Mucosa of stomach (tissue), 1 donor: ENCODE results near the gene ZNF48.

Experiments used
- H3K27me3 ChIP-seq: one replicate; pipeline ENCODE4 v1.7.0; 2013; ENCODE audit warnings: mild to moderate bottlenecking, low read length; ENCODE audit not compliant: control insufficient read depth, insufficient read depth
- H3K36me3 ChIP-seq: one replicate; pipeline ENCODE4 v1.7.0; 2013; ENCODE audit warnings: low read length; ENCODE audit not compliant: control insufficient read depth, insufficient read depth
- H3K4me1 ChIP-seq: one replicate; pipeline ENCODE4 v1.7.0; 2013; ENCODE audit warnings: mild to moderate bottlenecking, low read length; ENCODE audit not compliant: control insufficient read depth, insufficient read depth
- H3K4me3 ChIP-seq: one replicate; pipeline ENCODE4 v1.7.0; 2013; ENCODE audit warnings: low read length
- H3K9ac ChIP-seq: one replicate; pipeline ENCODE4 v1.7.0; 2013; ENCODE audit warnings: mild to moderate bottlenecking, low read length, moderate library complexity
- H3K9me3 ChIP-seq: one replicate; pipeline ENCODE4 v1.7.0; 2013; ENCODE audit warnings: mild to moderate bottlenecking, low read length, moderate library complexity; ENCODE audit not compliant: control insufficient read depth
- donor health status: Pancreatic carcinoma.

The ZNF48 gene

GRCh38 chr16:30444231-30445148 lies 49.3 kb downstream of the ZNF48 start:
- Histone ChIP-seq H3K4me3 (peak overlapping the region; percentile 98), H3K9me3 (no peaks in the 10 kb centered on the region), H3K9ac (peak overlapping the region; percentile 97), H3K27me3 (no peaks in the 10 kb centered on the region), H3K4me1 (peaks cover 34% of the 10 kb centered on the region), H3K36me3 (no peaks in the 10 kb centered on the region)

DNA sequence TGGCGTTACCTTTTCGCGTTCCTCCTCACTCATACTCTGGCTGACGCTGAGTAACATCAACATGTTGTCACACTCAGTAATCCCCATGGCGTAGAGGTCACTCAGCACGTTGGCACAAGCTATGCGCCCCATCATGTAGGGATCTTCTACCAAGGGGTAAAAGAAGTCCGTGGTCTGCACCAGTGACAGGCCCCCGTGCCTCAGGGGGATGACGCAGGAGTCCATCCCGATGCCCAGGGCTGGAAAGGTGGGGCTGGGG lies 49.9 kb downstream of the ZNF48 start:
- H3K4me1 ChIP-seq, result peaks cover 37% of the 10 kb centered on the region
- H3K9ac ChIP-seq, result peak overlapping the region; percentile 97
- H3K4me3 ChIP-seq, result peak overlapping the region; percentile 98
- H3K27me3 ChIP-seq, result no peaks in the 10 kb centered on the region
- no peaks in the 10 kb centered on the region for H3K9me3 ChIP-seq
- H3K36me3 ChIP-seq, result no peaks in the 10 kb centered on the region

DNA sequence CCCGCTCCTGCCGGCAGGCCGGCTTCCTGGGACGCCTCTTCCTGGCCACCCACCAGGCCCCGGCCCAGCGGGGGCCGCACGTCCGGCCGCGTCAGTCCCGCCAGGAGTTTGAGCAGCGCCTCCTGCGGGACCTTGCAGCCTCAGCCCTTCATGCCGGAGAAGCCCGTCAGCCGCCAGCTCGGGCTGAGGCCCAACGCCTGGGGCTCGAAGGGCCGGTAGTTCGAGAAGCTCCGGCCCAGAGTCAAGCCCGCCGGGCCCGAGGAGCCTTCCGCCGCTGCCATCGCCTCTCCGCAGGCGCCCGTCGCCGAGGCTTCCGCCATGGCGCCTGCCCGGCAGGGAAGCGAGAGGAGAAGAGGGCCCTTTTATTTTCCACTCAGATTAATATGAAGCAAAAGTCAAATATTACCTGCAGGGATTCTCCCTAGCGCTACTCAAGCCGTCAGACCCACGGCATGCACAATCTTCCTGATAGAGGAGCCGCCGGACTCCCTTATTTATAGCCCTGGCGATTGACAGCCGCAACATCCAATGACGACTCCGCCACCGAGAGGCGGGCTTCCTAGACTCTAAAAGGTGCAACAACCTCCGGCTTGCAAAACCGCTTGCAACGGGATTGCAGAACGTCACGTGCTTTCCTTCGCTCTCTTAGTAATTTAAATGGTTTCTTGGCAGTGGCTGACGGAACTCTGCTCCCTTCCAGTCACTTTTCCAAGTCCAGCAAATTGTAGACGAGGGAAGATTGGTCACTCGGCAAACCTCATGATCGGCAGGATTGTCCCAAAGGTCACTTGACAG lies 50.4 kb downstream of the ZNF48 start, which contains the start of gene SEPHS2:
SEPHS2 (minus strand) TSS at position 467 of the 795 bp plus-strand sequence; CDS start at position 320, 147 bp downstream.
- H3K4me3 ChIP-seq, result peak within 1 kb of the TSS; percentile 98
- no peaks in the 10 kb centered on the region for H3K9me3 ChIP-seq
- peaks cover 37% of the 10 kb centered on the region for H3K4me1 ChIP-seq
- no peaks in the 10 kb centered on the region for H3K27me3 ChIP-seq
- H3K36me3 ChIP-seq, result no peaks in the 10 kb centered on the region
- H3K9ac ChIP-seq, result peak within 1 kb of the TSS; percentile 97

- Histone ChIP-seq H3K9ac (peak overlapping the region; percentile 97), H3K4me3 (peak overlapping the region; percentile 98), H3K4me1 (peaks cover 37% of the 10 kb centered on the region), H3K27me3 (no peaks in the 10 kb centered on the region), H3K36me3 (no peaks in the 10 kb centered on the region), H3K9me3 (no peaks in the 10 kb centered on the region)
Observed at GRCh38 chr16:30446203-30446595, 51.0 kb downstream of the ZNF48 start.

DNA sequence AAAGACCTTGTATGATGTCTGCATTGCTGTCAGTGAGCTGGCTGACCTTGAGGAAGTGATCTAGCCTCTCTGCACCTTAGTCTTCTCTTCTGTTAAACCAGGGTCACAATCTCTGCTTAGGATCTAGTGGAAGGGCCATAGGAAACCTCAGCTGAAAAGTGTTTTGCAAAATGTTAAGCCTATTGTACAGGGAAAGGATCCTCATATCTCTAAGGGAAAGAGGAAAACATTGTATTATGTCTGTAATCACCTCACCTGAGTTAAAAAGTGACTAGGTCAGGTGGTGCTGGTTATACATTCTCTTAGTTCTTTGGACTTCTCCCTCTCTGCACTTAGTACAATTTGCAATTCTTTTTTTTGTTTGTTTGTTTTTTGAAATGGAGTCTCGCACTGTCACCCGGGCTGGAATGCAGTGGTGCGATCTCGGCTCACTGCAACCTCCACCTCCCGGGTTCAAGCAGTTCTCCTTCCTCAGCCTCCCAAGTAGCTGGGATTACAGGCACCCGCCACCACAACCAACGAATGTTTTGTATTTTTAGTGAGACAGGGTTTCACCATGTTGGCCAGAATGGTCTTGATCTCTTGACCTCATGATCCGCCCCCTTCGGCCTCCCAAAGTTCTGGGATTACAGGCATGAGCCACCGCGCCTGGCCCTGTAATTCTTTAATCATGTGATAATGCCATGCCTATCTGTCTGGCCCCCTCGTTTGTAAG lies 52.4 kb downstream of the ZNF48 start:
- Histone ChIP-seq H3K4me1 (peaks cover 42% of the 10 kb centered on the region), H3K9me3 (no peaks in the 10 kb centered on the region), H3K4me3 (no peak overlapping the region), H3K27me3 (no peaks in the 10 kb centered on the region), H3K9ac (no peak overlapping the region), H3K36me3 (no peaks in the 10 kb centered on the region)

GRCh38 chr16:30449116-30449435 lies 53.9 kb downstream of the ZNF48 start:
- Histone ChIP-seq H3K4me1 (peaks cover 42% of the 10 kb centered on the region), H3K36me3 (no peaks in the 10 kb centered on the region), H3K9ac (no peak overlapping the region), H3K4me3 (no peak overlapping the region), H3K9me3 (no peaks in the 10 kb centered on the region), H3K27me3 (no peaks in the 10 kb centered on the region)
